Stomach (tissue), 4 donors: ENCODE results near the gene RABGAP1L.

ENCODE experiments used
- CTCF ChIP-seq, 7 experiments: fragments of 450-650 bp in 4 of 7; fragments of 200-600 bp in 3 of 7; sonication (generic) in 3 of 7; IDR thresholded peaks; one replicate each; pipeline ENCODE4 v1.5.1; 2016 to 2019; ENCODE audit warnings: antibody characterized with exemption in 7 of 7, control low read depth in 2 of 7, mild to moderate bottlenecking in 1 of 7
- POLR2A ChIP-seq, 4 donors: fragments of 450-650 bp; IDR thresholded peaks; one replicate each; pipeline ENCODE4 v1.6.1; 2016; ENCODE audit warnings: antibody characterized with exemption in 4 of 4, control low read depth in 2 of 4, mild to moderate bottlenecking in 1 of 4, moderate library complexity in 1 of 4

- TF ChIP-seq CTCF (IDR thresholded peaks at IDR 0.05) (no peak), POLR2A (IDR thresholded peaks at IDR 0.05) (no peak)
Measured at GRCh38 chr1:174606471-174606870, 447.2 kb downstream of the RABGAP1L start.
